HL-60 (cell line): ENCODE measurements around the gene KIF11.

Experiments
- DNase-seq, 2 experiments: peaks; one replicate each; pipeline ENCODE4 v3.0.0-alpha.2; 2010 to 2020; ENCODE audit warnings: low read depth in 1 of 2, low spot score in 1 of 2
- H3K27ac ChIP-seq: fragments of 250-450 bp; sonication (Bioruptor Pico); replicated peaks from 2 replicates; pipeline ENCODE4 v1.5.1; 2020; ENCODE audit warnings: mild to moderate bottlenecking, moderate library complexity
- H3K27me3 ChIP-seq: fragments of 250-450 bp; sonication (Bioruptor Pico); 2 replicates; pipeline ENCODE4 v1.5.1; 2021; ENCODE audit warnings: mild to moderate bottlenecking, moderate library complexity; ENCODE audit not compliant: insufficient read depth, poor library complexity, severe bottlenecking
- H3K4me3 ChIP-seq: replicated peaks from 2 replicates; pipeline ENCODE4 v1.5.1; 2011; ENCODE audit warnings: mild to moderate bottlenecking, control low read depth, low read length; ENCODE audit not compliant: insufficient read depth
- CTCF ChIP-seq: IDR thresholded peaks from one replicate; pipeline ENCODE4 v1.5.1; 2011; ENCODE audit warnings: low read length, control low read depth, inconsistent platforms; ENCODE audit not compliant: insufficient read depth
- GABPA ChIP-seq: IDR thresholded peaks from 2 replicates; pipeline ENCODE4 v1.6.1; 2012; ENCODE audit warnings: low read depth
- POLR2AphosphoS5 ChIP-seq: IDR thresholded peaks from 2 replicates; pipeline ENCODE4 v1.6.1; 2012; ENCODE audit warnings: low read depth
- SPI1 ChIP-seq: IDR thresholded peaks from 2 replicates; pipeline ENCODE4 v1.6.1; 2012; ENCODE audit warnings: low read depth, mild to moderate bottlenecking, borderline replicate concordance
- long read RNA-seq: library from polyadenylated mRNA; unstranded; transcript quantifications from one replicate; pipeline ENCODE4 v2.0.0, GENCODE V29; 2020
- TF ChIP-seq, protein P1 (sequence below): IDR thresholded peaks from 2 replicates; pipeline ENCODE4 v1.6.1; 2012; ENCODE audit warnings: low read depth; ENCODE audit not compliant: insufficient replicate concordance

The KIF11 gene
- long read RNA-seq, full-length matches to known transcripts: 127 of 185 reads
- long read RNA-seq, partial matches to known transcripts: 42 of 185 reads
- long read RNA-seq, other reads (novel, unspliced or antisense): 16 of 185 reads

DNA sequence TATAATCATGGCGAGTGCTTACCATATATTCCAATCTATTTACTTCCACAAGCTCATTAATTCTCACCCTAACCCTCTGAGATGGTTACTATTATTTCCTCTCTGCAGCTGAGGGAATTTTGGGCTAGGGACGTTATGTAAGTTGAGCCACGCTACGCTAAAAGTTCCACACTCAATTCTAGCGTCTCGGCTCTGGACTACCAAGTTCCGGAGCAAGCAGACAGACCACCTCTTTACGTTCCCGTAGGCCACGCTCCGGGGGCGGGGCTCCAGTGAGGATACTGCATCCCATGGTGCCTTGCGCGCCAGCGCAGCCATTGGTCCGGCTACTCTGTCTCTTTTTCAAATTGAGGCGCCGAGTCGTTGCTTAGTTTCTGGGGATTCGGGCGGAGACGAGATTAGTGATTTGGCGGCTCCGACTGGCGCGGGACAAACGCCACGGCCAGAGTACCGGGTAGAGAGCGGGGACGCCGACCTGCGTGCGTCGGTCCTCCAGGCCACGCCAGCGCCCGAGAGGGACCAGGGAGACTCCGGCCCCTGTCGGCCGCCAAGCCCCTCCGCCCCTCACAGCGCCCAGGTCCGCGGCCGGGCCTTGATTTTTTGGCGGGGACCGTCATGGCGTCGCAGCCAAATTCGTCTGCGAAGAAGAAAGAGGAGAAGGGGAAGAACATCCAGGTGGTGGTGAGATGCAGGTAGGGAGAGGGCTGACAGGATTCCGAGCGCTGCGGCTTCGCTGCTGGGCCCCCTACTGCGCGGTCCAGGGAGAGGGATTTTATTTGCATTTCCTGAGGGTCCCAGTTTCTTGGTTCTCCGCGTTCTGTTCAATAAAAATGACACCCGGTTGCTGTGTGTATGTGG is at the start of gene KIF11:
Gene KIF11 (plus strand): TSS at position 370 of the 858 bp plus-strand sequence. CDS start 246 bp downstream, at position 616.
- Histone ChIP-seq H3K4me3 (peak within 1 kb of the TSS; percentile 97), H3K27me3 (no peaks in the 10 kb centered on the region), H3K27ac (peak within 1 kb of the TSS; percentile 82)
- peak; percentile 96 to 99 for DNase-seq
- no peak for TF ChIP-seq CTCF
- peak; percentile 97 for TF ChIP-seq POLR2AphosphoS5
- TF ChIP-seq, protein P1, sequence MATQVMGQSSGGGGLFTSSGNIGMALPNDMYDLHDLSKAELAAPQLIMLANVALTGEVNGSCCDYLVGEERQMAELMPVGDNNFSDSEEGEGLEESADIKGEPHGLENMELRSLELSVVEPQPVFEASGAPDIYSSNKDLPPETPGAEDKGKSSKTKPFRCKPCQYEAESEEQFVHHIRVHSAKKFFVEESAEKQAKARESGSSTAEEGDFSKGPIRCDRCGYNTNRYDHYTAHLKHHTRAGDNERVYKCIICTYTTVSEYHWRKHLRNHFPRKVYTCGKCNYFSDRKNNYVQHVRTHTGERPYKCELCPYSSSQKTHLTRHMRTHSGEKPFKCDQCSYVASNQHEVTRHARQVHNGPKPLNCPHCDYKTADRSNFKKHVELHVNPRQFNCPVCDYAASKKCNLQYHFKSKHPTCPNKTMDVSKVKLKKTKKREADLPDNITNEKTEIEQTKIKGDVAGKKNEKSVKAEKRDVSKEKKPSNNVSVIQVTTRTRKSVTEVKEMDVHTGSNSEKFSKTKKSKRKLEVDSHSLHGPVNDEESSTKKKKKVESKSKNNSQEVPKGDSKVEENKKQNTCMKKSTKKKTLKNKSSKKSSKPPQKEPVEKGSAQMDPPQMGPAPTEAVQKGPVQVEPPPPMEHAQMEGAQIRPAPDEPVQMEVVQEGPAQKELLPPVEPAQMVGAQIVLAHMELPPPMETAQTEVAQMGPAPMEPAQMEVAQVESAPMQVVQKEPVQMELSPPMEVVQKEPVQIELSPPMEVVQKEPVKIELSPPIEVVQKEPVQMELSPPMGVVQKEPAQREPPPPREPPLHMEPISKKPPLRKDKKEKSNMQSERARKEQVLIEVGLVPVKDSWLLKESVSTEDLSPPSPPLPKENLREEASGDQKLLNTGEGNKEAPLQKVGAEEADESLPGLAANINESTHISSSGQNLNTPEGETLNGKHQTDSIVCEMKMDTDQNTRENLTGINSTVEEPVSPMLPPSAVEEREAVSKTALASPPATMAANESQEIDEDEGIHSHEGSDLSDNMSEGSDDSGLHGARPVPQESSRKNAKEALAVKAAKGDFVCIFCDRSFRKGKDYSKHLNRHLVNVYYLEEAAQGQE: peak; percentile 58

GRCh38 chr10:92544296-92544695 is 48.6 kb upstream of the KIF11 start:
- Histone ChIP-seq H3K27ac (no peak overlapping the region), H3K27me3 (no peaks in the 10 kb centered on the region), H3K4me3 (no peak overlapping the region)
- DNase-seq: peak; percentile 33 to 86
- TF ChIP-seq, protein P1: peak; percentile 83
- TF ChIP-seq POLR2AphosphoS5: no peak
- TF ChIP-seq CTCF: no peak
- TF ChIP-seq SPI1: peak; percentile 96
- TF ChIP-seq GABPA: no peak

- Histone ChIP-seq H3K4me3 (no peak overlapping the region), H3K27ac (no peak overlapping the region), H3K27me3 (no peaks in the 10 kb centered on the region)
- TF ChIP-seq POLR2AphosphoS5: no peak
- no peak for TF ChIP-seq SPI1
- TF ChIP-seq GABPA: no peak
- TF ChIP-seq, protein P1: no peak
- no peak for DNase-seq
Observed at GRCh38 chr10:92545556-92545955, 47.4 kb upstream of the KIF11 start.
